NCI-H2196 (cell line): ENCODE results near the gene RYR2.

Experiments
- DNase-seq: peaks from one replicate; lab custom pipeline; 2025; ENCODE audit not compliant: unreplicated experiment; lab: John Stamatoyannopoulos, UW

Gene RYR2

GRCh38 chr1:237031480-237031879 lies 10.5 kb upstream of the RYR2 start:
- DNase-seq = no peak

DNA sequence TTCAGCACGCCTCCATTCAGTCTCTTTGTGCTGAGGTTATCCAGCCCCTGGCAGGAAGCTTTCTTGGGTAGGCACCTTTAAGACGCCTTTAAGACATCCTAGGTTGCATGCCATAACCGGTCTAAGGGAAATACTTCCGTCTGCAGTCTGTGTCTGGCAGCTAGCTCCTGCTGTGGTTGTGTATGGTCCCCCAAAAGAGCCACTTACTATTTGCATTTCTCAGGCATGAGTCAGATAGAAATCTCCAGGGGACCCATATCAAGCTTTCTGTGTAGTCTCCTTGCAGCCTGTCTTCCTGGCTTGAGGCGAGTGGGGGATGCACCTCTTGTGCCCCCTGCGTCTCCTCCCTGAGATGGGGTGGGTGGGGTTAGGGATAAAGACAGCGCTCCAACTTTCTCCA lies 10.0 kb upstream of the RYR2 start:
- no peak for DNase-seq

GRCh38 chr1:237033061-237033460 lies 8.9 kb upstream of the RYR2 start:
- DNase-seq = no peak

DNA sequence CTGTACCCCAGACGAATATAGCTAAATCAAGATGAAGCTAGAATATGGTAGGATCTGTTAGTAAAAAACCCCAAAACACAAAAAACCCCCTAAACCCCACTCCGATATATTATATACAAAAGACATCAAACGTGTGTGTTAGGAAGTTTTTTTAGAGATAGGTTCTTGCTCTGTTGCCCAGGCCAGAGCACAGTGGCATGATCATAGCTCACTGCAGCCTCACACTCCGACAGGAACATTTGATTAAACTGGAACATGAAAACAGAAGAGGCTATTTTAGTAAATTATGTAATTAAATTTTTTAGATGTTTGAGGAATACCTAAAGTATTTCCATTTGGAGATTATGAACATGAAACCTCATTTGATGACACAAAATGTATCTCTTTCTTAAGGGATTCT lies 8.2 kb upstream of the RYR2 start:
- no peak for DNase-seq

DNA sequence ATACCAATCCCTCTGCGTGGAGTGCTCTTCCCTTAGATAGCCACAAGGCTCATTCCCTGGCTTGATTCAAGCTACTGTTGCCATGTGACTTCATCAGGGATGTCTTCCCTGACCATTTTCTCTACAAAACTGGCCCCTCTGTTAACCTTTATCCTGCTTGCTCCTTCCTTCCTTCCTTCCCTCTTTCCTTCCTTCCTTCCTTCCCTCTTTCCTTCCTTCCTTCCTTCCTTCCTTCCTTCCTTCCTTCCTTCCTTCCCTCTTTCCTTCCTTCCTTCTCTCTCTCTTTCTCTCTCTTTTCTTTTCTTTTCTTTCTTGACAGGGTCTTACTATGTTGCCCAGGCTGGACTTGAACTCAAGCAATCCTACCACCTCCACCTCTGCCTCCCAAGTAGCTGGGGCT lies 6.2 kb upstream of the RYR2 start:
- no peak for DNase-seq

DNA sequence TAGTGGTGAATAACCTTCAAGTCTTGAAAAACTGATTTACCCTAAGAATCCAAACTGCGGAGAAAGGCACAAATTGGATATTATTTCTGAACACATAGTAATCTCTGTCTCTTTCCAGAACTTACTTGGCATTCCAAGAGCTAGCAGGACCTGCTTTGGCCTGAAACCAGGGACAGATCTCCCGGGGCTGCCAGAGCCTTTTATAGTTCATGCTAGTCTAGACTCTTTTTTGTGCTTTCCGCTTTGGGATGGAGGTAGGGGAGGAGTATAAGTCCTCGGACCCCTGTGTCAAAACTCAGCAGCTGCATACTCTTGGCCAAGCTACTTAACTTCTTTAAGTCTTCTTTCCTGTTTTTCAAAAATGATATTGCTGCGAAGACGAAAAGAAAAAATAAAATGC lies 3.8 kb upstream of the RYR2 start:
- no peak for DNase-seq

- DNase-seq = no peak
Observed at GRCh38 chr1:237040823-237041222, 1.2 kb upstream of the RYR2 start.

- no peak for DNase-seq
Observed at GRCh38 chr1:237041461-237041794, 556 bp upstream of the RYR2 start.

- DNase-seq = no peak
Observed at GRCh38 chr1:237042526-237042891, 525 bp downstream of the RYR2 start.

DNA sequence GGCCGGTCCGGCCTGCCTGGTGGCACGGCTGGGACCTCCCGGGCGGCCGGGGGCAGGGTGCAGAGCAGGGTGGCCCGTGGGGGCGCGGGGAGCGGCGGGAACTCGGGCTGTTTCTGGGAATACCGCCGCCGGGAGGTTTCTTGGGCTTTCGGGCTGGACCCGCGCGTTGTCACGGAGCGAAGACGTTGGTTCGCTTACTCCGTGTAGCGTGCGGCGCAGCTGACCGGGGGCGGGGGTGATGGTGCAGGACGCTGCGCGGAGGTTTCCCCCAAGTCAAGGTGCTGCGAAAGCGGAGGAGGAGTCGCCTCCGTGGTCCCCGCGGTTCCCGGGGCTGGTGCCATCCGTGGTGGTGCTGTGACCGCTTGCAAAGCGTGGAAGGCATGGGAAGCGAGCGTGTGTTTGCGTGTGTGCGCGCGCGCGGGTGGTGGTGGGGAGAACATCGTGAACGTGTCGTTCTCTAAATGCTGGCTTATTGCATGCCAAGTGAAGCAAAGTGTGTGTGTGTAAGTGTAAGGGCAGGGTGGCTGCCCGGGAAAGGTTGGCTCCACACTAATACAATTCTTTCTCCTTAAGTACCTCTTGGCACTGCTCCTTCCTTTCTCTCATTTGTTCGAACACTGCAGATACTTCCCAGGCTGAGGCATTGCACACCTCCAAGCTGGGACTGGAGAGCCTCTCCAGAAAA lies 1.1 kb downstream of the RYR2 start:
- DNase-seq = no peak

DNA sequence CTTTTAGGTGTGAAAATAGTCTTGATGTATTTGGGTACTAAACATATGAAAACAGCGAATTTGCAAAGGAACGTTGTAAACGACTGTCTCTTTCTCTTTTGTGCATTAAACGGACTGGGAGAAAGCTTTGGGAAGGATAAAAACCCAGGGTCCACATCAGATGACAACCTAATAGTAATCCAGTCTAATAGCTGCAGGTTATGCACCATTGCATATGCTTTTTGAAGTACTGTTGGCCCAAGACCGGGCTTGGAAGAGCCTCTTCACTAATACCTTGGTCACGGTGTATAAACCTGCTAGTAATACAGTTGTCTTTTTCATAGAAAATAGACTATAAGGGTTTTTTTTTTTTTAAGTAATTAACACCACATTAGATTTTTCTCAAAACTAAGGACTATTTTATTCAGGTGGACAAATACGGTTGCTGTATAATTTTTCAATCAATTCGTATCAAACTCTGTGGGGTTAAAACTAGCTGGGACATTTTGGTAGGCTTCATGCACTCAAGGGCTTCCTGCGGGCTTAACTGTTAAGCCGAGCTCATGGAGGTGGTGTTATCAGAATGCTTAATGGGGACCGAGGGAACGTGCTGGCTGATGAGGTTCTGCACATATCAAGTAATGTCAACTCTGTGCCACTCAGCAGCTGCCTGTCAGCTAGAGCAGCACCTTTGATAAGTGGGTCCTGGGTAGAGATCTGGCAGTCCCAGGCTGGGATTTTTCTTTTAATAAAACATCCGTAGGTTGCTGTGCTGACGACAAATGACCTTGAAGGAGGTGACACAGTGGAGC lies 2.1 kb downstream of the RYR2 start:
- DNase-seq = no peak

GRCh38 chr1:237045278-237046016 lies 3.5 kb downstream of the RYR2 start:
- no peak for DNase-seq

DNA sequence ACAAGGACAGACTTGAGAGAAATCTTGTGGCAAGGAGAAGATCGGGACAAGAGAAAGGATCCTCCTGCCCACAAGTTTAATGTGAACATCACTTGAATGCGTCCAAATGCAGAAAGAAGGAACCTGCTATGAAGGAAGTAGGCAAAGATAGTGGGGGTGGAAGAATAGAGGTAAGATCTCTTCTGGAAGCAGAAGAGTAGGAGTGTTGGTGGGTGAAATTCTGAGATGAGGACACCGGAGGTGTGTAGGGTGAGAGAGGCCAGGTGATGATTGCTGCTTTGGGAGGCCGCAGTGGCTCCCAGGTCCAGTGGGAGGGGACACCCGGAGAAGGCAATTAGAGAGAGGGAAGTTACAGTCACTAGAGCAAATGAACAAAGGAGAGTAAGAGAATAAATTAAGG lies 6.8 kb downstream of the RYR2 start:
- no peak for DNase-seq

GRCh38 chr1:237050185-237050584 lies 8.2 kb downstream of the RYR2 start:
- DNase-seq = no peak

GRCh38 chr1:237050915-237051314 lies 8.9 kb downstream of the RYR2 start:
- no peak for DNase-seq

DNA sequence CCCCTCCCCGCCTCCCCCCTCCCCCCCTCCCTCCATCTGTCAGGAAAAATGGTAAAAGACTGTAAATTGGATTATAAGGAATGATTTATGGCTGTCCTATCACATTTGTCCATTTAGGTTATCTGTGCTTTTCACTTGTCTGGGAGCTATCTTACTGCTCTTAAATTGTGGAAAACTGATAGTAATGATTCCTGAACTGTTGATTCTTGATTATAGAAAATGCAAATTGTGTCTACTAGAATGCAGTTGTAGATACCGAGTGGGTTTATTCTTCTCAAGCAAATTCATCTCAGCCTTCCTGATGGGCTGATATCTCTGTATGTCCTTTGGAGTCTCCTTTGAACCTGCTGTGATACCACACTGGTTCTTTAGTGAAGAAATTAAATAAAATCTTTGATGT lies 12.3 kb downstream of the RYR2 start:
- DNase-seq = no peak

DNA sequence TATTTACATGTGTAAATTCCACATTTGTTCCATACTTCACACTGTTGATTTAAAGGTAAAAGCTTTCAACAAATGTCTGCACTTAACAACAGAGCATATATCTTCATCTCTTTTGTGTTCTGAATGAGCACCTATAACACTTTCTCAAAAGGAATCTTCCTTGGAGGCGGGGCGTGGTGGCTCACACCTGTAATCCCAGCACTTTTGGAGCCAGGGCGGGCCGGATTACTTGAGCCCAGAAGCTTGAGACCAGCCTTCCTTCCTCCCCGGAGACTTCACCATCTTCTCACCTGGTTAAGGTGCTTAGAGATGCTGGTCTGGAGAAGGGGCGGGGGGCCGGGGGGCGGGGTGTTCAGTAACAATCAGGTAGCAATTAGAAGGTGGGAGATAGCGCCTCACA lies 16.5 kb downstream of the RYR2 start:
- DNase-seq = no peak

DNA sequence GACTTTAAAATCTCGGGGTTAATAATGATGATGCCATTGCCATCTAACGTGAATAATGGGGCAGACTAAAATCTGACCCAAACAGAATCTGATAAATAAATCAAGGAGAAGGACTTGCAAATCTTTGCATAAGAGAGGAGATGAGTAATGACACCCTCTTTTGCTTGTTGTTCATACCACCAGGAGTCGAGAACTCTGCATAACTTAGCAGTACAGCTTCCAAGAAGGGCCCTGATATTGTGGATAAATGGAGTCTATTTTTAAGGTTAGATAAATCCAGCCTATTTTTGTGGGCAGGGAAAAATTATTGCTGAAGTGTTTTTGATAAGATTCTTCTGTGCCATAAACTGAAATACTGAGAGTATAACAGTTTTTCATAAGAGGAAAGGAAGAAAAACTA lies 17.3 kb downstream of the RYR2 start:
- DNase-seq = no peak

- DNase-seq = no peak
Observed at GRCh38 chr1:237062976-237063375, 21.0 kb downstream of the RYR2 start.

GRCh38 chr1:237065903-237066302 lies 23.9 kb downstream of the RYR2 start:
- DNase-seq = no peak

GRCh38 chr1:237070519-237070918 lies 28.5 kb downstream of the RYR2 start:
- DNase-seq = no peak
